HG02943 (cell line): ENCODE results near the gene GCLC.
"Not testable (repeated sequence)": the region's sequence is repeated elsewhere in the genome, so short reads cannot be mapped to it uniquely, and the experiment has no call there.

Source experiments
- ATAC-seq: cut with Tn5 transposase; IDR thresholded peaks from one replicate; pipeline ENCODE4 v1.9.1; 2021; ENCODE audit warnings: mild to moderate bottlenecking, low read depth, moderate library complexity; ENCODE audit not compliant: unreplicated experiment

GCLC gene

GRCh38 chr6:53564401-53565065, 19.6 kb upstream of the GCLC start:
- no peak for ATAC-seq

- ATAC-seq: no peak
Observed at GRCh38 chr6:53556986-53557715, 12.2 kb upstream of the GCLC start.

GRCh38 chr6:53553600-53553999, 8.7 kb upstream of the GCLC start:
- ATAC-seq: not testable (repeated sequence)

DNA sequence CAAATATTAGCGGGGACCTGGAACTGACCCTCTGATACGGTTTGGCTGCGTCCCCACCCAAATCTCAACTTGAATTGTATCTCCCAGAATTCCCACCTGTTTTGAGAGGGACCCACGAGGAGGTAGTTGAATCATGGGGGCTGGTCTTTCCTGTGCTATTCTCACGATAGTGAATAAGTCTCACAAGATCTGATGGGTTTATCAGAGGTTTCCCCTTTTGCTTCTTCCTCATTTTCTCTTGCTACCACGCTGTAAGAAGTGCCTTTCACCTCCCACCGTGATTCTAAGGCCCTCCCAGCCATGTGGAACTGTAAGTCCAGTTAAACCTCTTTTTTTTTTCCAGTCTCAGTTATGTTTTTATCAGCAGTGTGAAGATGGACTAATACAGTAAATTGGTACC, 6.8 kb upstream of the GCLC start:
- ATAC-seq: not testable (repeated sequence)

DNA sequence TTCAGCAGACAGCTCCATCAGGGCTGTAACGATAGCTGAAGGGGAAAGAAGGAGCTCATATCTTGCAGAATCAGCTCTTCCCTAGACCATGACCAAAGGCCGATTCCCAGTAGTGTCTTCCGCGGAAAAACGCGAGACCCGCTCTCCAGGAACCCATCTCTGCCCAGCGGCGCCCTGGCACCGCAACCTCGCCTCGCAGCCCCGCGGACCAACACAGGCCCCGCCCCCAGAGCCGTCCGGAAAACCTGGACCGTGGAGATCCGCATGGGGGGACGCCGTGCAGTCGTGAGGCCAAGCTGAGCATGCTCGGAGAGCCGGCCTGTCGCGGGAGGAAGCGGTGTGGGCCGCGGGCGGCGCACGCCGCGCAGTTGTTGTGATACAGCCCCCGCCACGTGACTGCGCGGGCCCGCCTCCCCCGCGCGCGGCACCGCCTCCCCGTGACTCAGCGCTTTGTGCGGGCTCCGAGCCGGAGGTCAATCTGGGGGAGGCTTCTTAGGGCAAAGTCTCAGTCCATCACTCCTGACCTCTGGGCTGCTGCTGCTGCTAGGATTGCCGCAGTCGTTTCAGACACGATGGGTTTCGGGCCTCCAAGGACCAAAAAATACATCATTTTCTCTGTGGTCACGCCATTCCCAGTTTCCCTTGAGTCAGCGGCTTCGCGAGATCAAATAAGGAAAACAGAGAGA, 3.1 kb upstream of the GCLC start:
- ATAC-seq: peak; percentile 65

GRCh38 chr6:53547166-53547810, 2.4 kb upstream of the GCLC start:
- peak; percentile 9 for ATAC-seq

GRCh38 chr6:53546281-53546680, 1.4 kb upstream of the GCLC start:
- no peak for ATAC-seq

GRCh38 chr6:53544217-53544469, 758 bp downstream of the GCLC start:
- ATAC-seq: no peak

- ATAC-seq: no peak
Observed at GRCh38 chr6:53543359-53544216, 1.3 kb downstream of the GCLC start.

DNA sequence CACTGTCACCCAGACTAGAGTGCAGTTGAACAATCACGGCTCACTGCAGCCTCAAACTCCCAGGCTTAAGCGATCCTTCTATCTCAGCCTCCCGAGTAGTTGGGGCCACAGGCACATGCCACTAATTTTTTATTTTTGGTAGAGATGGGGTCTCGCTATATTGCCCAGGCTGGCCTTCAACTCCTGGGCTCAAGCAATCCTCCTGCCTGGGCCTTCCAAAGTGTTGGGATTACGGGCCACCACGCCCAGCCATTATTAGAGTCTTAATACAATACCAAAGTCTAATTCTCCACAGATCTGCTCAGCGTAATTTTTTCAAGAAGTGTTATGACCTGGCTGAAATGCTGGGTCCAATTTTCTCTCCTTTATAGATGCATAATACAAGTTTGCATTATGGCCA, 3.0 kb downstream of the GCLC start:
- ATAC-seq: no peak

GRCh38 chr6:53540129-53540692, 4.7 kb downstream of the GCLC start:
- no peak for ATAC-seq

DNA sequence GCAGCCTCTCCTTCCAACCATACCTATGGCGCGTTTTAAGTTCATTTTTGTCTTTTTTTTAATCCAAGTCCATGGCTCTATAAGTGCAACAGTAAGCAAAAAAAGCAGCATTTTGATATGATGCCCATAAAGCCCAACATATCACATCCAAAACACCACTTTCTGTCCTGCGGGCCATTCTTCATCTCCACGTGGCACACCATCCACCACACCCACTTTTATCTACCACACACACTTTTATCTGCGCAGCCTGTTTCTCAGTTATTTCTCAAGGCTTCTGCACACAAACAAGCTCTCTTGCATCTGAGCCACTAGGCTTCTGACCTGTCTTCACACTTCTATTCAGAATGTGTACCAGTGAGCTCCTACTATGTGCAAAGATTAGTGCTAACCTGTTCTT, 5.3 kb downstream of the GCLC start:
- no peak for ATAC-seq

GRCh38 chr6:53536561-53536960, 8.3 kb downstream of the GCLC start:
- no peak for ATAC-seq

- no peak for ATAC-seq
Observed at GRCh38 chr6:53532942-53533341, 12.0 kb downstream of the GCLC start.

- ATAC-seq: no peak
Observed at GRCh38 chr6:53532061-53532797, 12.7 kb downstream of the GCLC start.

DNA sequence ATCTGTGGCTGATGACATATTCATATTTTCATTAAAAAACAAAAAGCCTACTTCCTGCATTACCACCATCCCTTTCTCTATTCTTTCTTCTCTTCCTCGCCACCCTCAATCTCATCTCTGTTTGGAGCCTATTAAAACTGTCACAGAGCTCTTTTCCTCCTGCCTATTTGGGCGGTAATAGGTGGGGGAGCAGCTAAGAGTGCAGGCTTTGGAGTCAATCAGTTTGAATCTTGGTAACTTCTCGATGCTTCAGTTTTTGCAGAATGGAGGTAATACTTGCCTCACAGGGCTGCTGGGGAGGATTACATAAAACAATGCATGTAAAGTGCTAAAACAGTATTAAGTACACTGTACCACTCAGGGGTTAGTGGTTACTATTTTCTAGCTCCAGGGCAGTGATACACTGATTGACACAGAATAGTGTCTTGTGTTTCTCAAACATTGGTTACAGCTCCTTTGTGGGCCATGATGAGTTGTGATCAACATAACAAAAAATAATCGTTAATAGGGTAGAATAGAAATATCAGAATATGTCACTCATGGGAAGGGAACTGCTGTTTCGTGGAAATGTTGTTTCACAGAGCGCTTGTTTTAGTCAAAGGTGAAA, 14.0 kb downstream of the GCLC start:
- ATAC-seq: no peak

- ATAC-seq: no peak
Observed at GRCh38 chr6:53530346-53530745, 14.6 kb downstream of the GCLC start.

DNA sequence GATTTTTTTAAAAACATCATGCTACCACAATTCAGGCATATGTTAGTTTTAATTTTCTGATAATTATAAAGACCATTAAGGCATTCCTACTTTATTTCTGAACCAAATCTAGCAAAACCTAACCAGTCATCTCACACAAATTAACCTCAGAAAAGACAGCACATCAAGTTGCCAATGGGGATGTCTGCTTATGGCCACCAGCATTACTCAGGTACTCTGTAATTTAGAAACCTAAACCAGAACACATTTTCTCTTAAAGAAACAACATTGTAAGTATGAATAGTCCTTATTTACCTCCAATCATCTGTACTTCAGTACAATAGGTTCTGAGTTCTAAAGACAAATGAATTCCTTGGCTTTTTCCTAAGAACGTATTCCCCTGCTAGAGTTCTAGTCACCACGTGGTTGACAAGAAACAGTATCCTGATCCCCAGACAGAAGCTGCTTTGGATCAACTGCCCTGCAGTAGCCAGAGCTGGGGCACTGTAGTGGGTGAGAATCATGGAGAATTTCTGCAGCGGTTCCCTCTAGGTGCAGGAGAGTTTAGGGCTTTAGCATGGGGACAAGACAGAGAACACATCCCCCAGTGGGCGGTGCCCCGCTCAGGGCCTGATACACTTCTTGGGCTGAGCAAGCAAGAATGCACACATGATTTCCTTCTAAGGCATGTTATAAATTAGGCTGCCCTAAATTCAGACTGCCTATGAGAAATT, 15.4 kb downstream of the GCLC start:
- no peak for ATAC-seq

DNA sequence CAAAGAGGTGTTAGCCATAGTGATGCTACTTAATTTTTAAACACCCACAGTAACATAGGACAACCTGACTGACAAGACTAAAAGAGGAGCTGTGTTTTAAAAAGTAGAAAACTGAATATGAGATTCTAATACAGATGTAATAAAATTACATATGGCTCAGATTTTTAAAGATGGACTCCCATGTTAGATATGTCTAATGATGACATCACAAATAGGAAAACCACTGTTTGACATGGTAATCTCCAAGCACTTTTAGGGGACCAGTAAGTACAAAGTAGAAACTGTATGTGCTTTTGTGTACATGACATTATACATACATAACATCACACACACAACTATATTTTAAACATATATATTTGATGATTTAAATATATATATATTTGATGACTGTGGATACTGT, 16.8 kb downstream of the GCLC start:
- no peak for ATAC-seq
